ENCODE data around the gene USP5. TPM values are rescaled to one million over a fixed set of nuclear protein-coding genes. Genes with fewer than 3 reads are reported as not detected.
A peak's percentile ranks its signal among the peaks of the same experiment; 100 is the strongest.
"Not testable (repeated sequence)": the region's sequence is repeated elsewhere in the genome, so short reads cannot be mapped to it uniquely, and the experiment has no call there.

USP5 gene
- polyA plus RNA-seq, 1 donor = 49.7 TPM

DNA sequence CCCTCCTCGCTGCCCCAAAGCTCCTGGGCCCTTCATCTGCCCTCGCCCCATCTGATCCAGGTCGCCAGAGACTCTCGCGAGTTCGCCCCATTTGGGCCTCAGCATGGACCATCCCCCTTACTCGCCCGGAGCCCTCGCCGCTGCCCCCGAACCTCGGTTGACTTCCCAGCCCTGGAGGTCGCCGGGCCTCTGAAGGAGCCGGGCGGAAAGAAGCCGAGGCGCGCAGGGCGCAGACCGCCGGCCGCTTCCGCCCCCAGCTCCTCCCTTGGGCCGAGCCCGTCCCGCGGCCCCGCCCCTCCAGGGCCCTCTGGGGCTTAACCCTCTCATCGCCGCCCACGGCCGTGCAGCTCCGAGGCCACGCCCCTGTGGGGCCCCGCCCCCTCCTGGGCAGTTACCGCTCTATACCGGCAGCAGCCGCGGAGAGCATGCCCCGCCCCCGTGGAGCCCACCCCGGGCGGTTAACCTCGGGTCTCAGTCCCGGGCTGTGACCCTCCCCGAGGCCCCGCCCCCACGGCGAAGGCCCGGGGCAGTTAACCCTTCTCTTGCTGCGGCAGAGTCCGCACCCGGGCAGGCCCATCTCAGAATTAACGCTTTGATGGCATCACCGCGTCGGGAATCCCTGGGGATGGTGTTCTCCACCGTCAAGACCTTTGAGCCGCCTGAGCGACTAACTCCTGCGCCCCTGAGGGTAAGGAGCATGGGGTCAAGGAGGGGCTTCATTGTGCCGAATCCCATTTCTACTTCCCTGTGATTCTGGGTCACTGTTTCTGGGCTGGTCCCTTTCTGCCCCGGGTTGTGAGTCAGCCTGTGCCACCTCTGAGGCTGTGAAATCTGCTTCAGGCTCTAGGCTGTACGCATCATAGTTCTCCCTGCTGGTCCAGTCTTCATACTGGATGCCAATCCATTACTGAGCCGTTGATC lies 21.4 kb downstream of the USP5 start, which contains the start of gene SPSB2:
SPSB2 (minus strand) TSS at position 210 of the 921 bp plus-strand sequence. CDS start 402 bp downstream, outside the sequence.
- peak; percentile 98 for DNase-seq
- peak within 1 kb of the TSS; percentile 91 for H3K27ac ChIP-seq (ENCODE audit: low read length)
- H3K9me3 ChIP-seq (ENCODE audit: control insufficient read depth, low read depth, low read length) = no peaks in the 10 kb centered on the region
- peaks cover 30% of the 10 kb centered on the region for H3K4me1 ChIP-seq (ENCODE audit: control insufficient read depth, insufficient read depth, low read length)
- peaks cover 25% of the 10 kb centered on the region for H3K36me3 ChIP-seq (ENCODE audit: control insufficient read depth, insufficient read depth, low read length)
- no peaks in the 10 kb centered on the region for H3K27me3 ChIP-seq (ENCODE audit: control insufficient read depth, insufficient read depth, low read length)
- H3K4me3 ChIP-seq (ENCODE audit: low read length) = peak within 1 kb of the TSS; percentile 91
- no CpG with 5 or more reads among the region's 66 CpGs for WGBS (ENCODE audit: insufficient coverage, low lambda C conversion rate)

DNA sequence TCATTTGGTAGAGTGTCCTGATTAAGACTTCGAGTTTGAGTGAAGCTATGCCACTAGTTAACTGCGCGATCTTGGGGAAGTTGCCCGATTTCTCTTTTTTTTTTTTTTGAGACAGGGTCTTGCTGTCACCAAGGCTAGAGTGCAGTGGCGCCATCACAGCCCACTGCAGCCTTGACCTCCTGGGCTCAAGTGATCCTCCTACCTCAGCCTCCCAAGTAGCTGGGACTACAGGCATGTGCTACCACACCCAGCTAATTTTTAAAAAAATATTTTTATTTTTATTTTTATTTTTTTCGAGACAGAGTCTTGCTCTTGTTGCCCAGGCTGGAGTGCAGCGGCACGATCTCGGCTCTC lies 22.0 kb downstream of the USP5 start:
- not testable (repeated sequence) for H3K9me3 ChIP-seq (ENCODE audit: control insufficient read depth, low read depth, low read length); DNase-seq; H3K27me3 ChIP-seq (ENCODE audit: control insufficient read depth, insufficient read depth, low read length)
- peaks cover 25% of the 10 kb centered on the region for H3K36me3 ChIP-seq (ENCODE audit: control insufficient read depth, insufficient read depth, low read length)
- H3K27ac ChIP-seq (ENCODE audit: low read length) = peak overlapping the region; percentile 84
- 67% methylated on average over 4 of the region's 9 CpGs for WGBS (ENCODE audit: insufficient coverage, low lambda C conversion rate)
- H3K4me1 ChIP-seq (ENCODE audit: control insufficient read depth, insufficient read depth, low read length) = peaks cover 24% of the 10 kb centered on the region
- H3K4me3 ChIP-seq (ENCODE audit: low read length) = peak overlapping the region; percentile 91

DNA sequence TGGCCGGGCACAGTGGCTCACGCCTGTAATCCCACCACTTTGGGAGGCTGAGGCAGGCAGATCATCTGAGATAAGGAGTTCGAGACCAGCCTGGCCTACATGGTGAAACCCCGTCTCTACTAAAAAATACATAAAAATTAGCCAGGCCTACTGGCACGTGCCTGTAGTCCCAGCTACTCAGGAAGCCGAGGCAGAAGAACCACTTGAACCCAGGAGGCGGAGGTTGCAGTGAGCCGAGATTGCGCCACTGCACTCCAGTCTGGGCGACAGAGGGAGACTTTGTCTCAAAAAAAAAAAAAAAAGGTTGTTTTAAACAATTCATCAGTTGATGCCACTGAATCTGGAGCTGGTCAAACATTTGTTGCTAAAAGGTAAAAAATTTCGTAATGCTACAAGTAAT lies 27.9 kb downstream of the USP5 start:
- not testable (repeated sequence) for H3K4me1 ChIP-seq (ENCODE audit: control insufficient read depth, insufficient read depth, low read length); DNase-seq; H3K4me3 ChIP-seq (ENCODE audit: low read length); H3K27me3 ChIP-seq (ENCODE audit: control insufficient read depth, insufficient read depth, low read length); H3K27ac ChIP-seq (ENCODE audit: low read length); H3K9me3 ChIP-seq (ENCODE audit: control insufficient read depth, low read depth, low read length)
- peaks cover 14% of the 10 kb centered on the region for H3K36me3 ChIP-seq (ENCODE audit: control insufficient read depth, insufficient read depth, low read length)
- no CpG with 5 or more reads among the region's 11 CpGs for WGBS (ENCODE audit: insufficient coverage, low lambda C conversion rate)

DNA sequence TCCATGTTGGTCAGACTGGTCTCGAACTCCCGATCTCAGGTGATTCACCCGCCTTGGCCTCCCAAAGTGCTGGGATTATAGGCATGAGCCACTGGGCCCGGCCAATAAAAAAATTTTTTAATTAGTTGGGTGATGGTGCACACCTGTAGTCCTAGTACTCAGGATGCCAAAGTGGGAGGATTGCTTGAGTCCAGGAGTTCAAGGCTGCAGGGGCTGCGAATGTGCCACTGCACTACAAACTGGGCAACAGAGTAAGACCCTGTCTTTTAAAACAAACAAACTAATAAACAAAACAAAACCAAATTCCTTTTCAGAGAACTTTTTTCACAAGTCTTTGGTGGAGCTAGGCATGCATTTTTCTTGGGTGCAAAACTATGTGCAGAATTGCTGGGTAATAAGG lies 31.3 kb downstream of the USP5 start:
- Histone ChIP-seq H3K9me3 (ENCODE audit: control insufficient read depth, low read depth, low read length) (no peaks in the 10 kb centered on the region), H3K36me3 (ENCODE audit: control insufficient read depth, insufficient read depth, low read length) (peaks cover 12% of the 10 kb centered on the region), H3K4me1 (ENCODE audit: control insufficient read depth, insufficient read depth, low read length) (peaks cover 22% of the 10 kb centered on the region), H3K4me3 (ENCODE audit: low read length) (no peak overlapping the region), H3K27ac (ENCODE audit: low read length) (no peak overlapping the region), H3K27me3 (ENCODE audit: control insufficient read depth, insufficient read depth, low read length) (no peaks in the 10 kb centered on the region)
- no peak for DNase-seq
- 100% methylated on average over 1 of the region's 5 CpGs for WGBS (ENCODE audit: insufficient coverage, low lambda C conversion rate)

DNA sequence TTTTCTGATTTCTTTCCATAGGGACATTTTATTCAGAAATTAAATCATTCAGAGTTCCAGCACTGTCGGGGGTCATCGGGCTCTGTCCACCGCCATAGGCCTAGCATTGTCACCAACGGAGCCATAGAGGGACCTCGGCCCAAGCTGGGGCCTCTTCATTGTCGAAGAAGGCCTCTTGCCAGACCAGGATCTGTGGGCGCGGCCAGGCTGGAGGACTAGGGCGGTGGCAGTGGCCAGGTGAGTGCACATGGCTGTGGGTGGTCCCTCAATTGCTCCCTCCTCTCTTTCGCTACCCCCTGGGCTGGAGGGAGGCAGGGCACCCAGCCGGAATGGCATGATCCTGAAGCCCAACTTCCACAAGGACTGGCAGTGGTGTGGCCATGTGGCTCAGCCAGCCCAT lies 31.7 kb downstream of the USP5 start:
- H3K36me3 ChIP-seq (ENCODE audit: control insufficient read depth, insufficient read depth, low read length) = peaks cover 12% of the 10 kb centered on the region
- no peak overlapping the region for H3K4me3 ChIP-seq (ENCODE audit: low read length)
- no peak for DNase-seq
- no peak overlapping the region for H3K27ac ChIP-seq (ENCODE audit: low read length)
- no peaks in the 10 kb centered on the region for H3K9me3 ChIP-seq (ENCODE audit: control insufficient read depth, low read depth, low read length)
- H3K27me3 ChIP-seq (ENCODE audit: control insufficient read depth, insufficient read depth, low read length) = no peaks in the 10 kb centered on the region
- no CpG with 5 or more reads among the region's 11 CpGs for WGBS (ENCODE audit: insufficient coverage, low lambda C conversion rate)
- H3K4me1 ChIP-seq (ENCODE audit: control insufficient read depth, insufficient read depth, low read length) = peaks cover 22% of the 10 kb centered on the region

DNA sequence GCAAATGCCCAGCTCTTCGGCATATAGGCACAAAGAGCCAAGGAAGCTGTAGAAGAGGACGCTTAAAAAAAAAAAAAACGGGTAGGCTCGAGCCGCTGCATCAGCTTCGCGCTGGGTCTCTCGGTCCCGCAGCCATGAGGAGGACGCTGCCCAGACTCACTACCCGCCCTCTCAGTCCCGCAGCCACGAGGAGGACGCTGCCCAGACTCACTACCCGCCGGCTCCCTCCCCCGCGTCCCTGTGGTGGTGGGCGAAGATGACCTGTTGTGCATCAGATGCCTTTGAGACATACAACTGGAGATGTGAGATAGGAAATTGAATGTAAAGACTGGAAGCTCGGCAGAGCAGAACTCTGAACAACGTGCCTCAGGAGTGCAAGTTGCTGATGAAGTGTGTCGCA lies 32.6 kb downstream of the USP5 start:
- H3K4me1 ChIP-seq (ENCODE audit: control insufficient read depth, insufficient read depth, low read length) = peaks cover 22% of the 10 kb centered on the region
- H3K9me3 ChIP-seq (ENCODE audit: control insufficient read depth, low read depth, low read length) = no peaks in the 10 kb centered on the region
- no peaks in the 10 kb centered on the region for H3K27me3 ChIP-seq (ENCODE audit: control insufficient read depth, insufficient read depth, low read length)
- H3K36me3 ChIP-seq (ENCODE audit: control insufficient read depth, insufficient read depth, low read length) = peaks cover 12% of the 10 kb centered on the region
- WGBS (ENCODE audit: insufficient coverage, low lambda C conversion rate) = 100% methylated on average over 1 of the region's 22 CpGs
- DNase-seq = no peak
- H3K4me3 ChIP-seq (ENCODE audit: low read length) = no peak overlapping the region
- H3K27ac ChIP-seq (ENCODE audit: low read length) = no peak overlapping the region

DNA sequence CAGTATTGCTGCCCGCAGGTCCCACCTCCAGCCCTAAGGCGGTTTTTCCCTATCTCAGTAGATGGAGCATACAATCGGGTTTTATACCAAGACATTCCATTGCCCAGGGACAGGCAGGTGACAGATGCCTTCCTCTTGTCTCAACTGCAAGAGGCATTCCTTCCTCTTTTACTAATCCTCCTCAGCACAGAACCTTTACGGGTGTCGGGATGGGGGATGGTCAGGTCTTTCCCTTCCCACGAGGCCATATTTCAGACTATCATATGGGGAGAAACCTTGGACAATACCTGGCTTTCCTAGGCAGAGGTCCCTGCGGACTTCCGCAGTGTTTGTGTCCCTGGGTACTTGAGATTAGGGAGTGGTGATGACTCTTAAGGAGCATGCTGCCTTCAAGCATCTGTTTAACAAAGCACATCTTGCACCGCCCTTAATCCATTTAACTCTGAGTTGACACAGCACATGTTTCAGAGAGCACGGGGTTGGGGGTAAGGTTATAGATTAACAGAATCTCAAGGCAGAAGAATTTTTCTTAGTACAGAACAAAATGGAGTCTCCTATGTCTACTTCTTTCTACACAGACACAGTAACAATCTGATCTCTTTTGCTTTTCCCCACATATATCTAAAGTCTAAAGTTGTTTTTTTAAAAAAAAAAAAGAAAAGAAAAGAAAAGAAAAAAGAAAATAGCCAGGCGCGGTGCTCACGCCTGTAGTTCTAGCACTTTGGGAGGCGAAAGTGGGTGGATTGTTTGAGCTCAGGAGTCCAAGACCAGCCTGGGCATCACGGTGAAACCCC lies 34.5 kb downstream of the USP5 start:
- not testable (repeated sequence) for H3K27me3 ChIP-seq (ENCODE audit: control insufficient read depth, insufficient read depth, low read length); H3K4me3 ChIP-seq (ENCODE audit: low read length); DNase-seq; H3K9me3 ChIP-seq (ENCODE audit: control insufficient read depth, low read depth, low read length)
- H3K27ac ChIP-seq (ENCODE audit: low read length) = peak overlapping the region; percentile 88
- peaks cover 21% of the 10 kb centered on the region for H3K4me1 ChIP-seq (ENCODE audit: control insufficient read depth, insufficient read depth, low read length)
- peaks cover 12% of the 10 kb centered on the region for H3K36me3 ChIP-seq (ENCODE audit: control insufficient read depth, insufficient read depth, low read length)
- WGBS (ENCODE audit: insufficient coverage, low lambda C conversion rate) = no CpG with 5 or more reads among the region's 15 CpGs

DNA sequence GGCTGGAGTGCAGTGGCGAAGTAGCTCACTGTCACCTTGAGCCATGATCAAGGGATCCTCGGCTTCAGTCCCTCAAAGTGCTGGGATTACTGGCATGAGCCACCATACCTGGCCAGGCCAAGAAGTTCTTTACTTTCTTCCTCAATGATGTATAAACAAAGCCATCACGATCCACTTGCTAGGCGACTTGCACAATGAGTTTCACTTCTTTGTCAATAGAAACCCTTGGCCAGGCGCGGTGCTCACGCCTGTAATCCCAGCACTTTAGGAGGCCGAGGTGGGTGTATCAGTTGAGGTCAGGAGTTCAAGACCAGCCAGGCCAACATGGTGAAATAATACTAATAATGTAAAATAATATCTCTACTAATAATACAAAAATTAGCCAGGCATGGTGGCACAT lies 35.5 kb downstream of the USP5 start:
- Histone ChIP-seq H3K4me3 (ENCODE audit: low read length) (no peak overlapping the region), H3K27me3 (ENCODE audit: control insufficient read depth, insufficient read depth, low read length) (no peaks in the 10 kb centered on the region), H3K36me3 (ENCODE audit: control insufficient read depth, insufficient read depth, low read length) (peaks cover 12% of the 10 kb centered on the region), H3K9me3 (ENCODE audit: control insufficient read depth, low read depth, low read length) (no peaks in the 10 kb centered on the region), H3K4me1 (ENCODE audit: control insufficient read depth, insufficient read depth, low read length) (peaks cover 25% of the 10 kb centered on the region), H3K27ac (ENCODE audit: low read length) (peak overlapping the region; percentile 88)
- peak; percentile 49 to 79 for DNase-seq
- no CpG with 5 or more reads among the region's 8 CpGs for WGBS (ENCODE audit: insufficient coverage, low lambda C conversion rate)

DNA sequence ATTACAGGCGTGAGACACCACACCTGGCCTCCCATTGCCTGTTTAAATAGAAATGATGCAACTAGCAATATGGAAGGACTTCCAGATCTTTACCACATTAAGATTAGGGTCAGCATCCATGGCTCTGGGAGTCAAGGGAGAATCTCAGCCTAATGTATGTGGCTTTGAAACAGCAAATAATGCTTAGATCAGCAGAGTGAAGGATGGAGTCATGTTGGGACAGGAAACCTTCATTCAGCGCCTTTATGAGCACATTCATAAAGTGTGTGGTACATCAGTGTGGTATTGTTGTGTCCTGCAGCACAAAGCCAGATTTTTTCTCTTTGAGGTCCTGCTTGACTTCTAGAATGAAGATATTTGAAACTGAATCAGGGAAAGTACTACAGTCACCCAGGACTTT lies 36.4 kb downstream of the USP5 start:
- DNase-seq = no peak
- Histone ChIP-seq H3K4me1 (ENCODE audit: control insufficient read depth, insufficient read depth, low read length) (peaks cover 25% of the 10 kb centered on the region), H3K27ac (ENCODE audit: low read length) (no peak overlapping the region), H3K4me3 (ENCODE audit: low read length) (no peak overlapping the region), H3K36me3 (ENCODE audit: control insufficient read depth, insufficient read depth, low read length) (peaks cover 12% of the 10 kb centered on the region), H3K27me3 (ENCODE audit: control insufficient read depth, insufficient read depth, low read length) (no peaks in the 10 kb centered on the region), H3K9me3 (ENCODE audit: control insufficient read depth, low read depth, low read length) (no peaks in the 10 kb centered on the region)
- no CpG with 5 or more reads among the region's 2 CpGs for WGBS (ENCODE audit: insufficient coverage, low lambda C conversion rate)

DNA sequence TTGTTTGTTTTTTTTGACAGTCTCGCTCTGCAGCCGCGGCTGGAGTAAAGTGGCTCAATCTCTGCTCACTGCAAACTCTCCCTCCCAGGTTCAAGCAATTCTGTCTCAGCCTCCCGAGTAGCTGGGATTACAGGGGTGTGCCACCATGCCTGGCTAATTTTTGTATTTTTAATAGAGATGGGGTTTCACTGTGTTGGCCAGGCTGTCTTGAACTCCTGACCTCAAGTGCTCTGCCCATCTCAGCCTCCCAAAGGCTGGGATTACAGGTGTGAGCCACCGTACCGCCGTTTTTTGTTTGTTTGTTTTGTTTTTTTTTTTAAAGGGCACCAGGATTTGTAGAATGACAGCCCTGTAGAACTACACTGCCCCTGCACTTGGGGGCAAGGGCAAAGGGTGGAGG lies 36.8 kb downstream of the USP5 start:
- H3K27me3 ChIP-seq (ENCODE audit: control insufficient read depth, insufficient read depth, low read length); H3K9me3 ChIP-seq (ENCODE audit: control insufficient read depth, low read depth, low read length); H3K4me3 ChIP-seq (ENCODE audit: low read length); DNase-seq; H3K27ac ChIP-seq (ENCODE audit: low read length): not testable (repeated sequence)
- H3K36me3 ChIP-seq (ENCODE audit: control insufficient read depth, insufficient read depth, low read length) = peaks cover 11% of the 10 kb centered on the region
- 86% methylated on average over 3 of the region's 7 CpGs for WGBS (ENCODE audit: insufficient coverage, low lambda C conversion rate)
- H3K4me1 ChIP-seq (ENCODE audit: control insufficient read depth, insufficient read depth, low read length) = peaks cover 25% of the 10 kb centered on the region
